Activated T-cell treated with anti-CD3 and anti-CD28 coated beads, Interleukin-2, amount 50 U/mL, for 1 hour (primary cell): Measurements from ENCODE around the gene HOXA11.

ENCODE experiments used
- DNase-seq: peaks from one replicate; pipeline ENCODE4 v3.0.0-alpha.2; 2020

Gene HOXA11

GRCh38 chr7:27179503-27180430, 5.3 kb downstream of the HOXA11 start:
- DNase-seq = peak; percentile 70

- DNase-seq = peak; percentile 14
These were observed 6.0 kb downstream of the HOXA11 start for GRCh38 chr7:27179030-27179429.

GRCh38 chr7:27178366-27178765, 6.7 kb downstream of the HOXA11 start:
- DNase-seq = no peak

- DNase-seq = no peak
These were observed 7.2 kb downstream of the HOXA11 start for GRCh38 chr7:27177795-27178320.

GRCh38 chr7:27176962-27177794, 7.9 kb downstream of the HOXA11 start:
- DNase-seq = peak; percentile 13

- no peak for DNase-seq
These were observed 8.5 kb downstream of the HOXA11 start for GRCh38 chr7:27176524-27176845.

- peak; percentile 18 for DNase-seq
These were observed 9.2 kb downstream of the HOXA11 start for GRCh38 chr7:27175626-27176523.

GRCh38 chr7:27174874-27175625, 10.0 kb downstream of the HOXA11 start:
- DNase-seq = no peak

- peak; percentile 39 for DNase-seq
These were observed 10.8 kb downstream of the HOXA11 start, which contains the start of gene HOXA10 for GRCh38 chr7:27173956-27174873. HOXA10 (minus strand) TSS chr7:27174320; CDS start chr7:27174306, 14 bp downstream.

- peak; percentile 61 for DNase-seq
These were observed 11.5 kb downstream of the HOXA11 start for GRCh38 chr7:27173511-27173955.

GRCh38 chr7:27172823-27173510, 12.1 kb downstream of the HOXA11 start:
- no peak for DNase-seq

- peak; percentile 28 for DNase-seq
These were observed 12.7 kb downstream of the HOXA11 start for GRCh38 chr7:27172315-27172774.

- peak; percentile 32 for DNase-seq
These were observed 13.3 kb downstream of the HOXA11 start for GRCh38 chr7:27171637-27172314.

GRCh38 chr7:27171325-27171636, 13.8 kb downstream of the HOXA11 start:
- DNase-seq = peak; percentile 25

GRCh38 chr7:27170426-27171324, 14.4 kb downstream of the HOXA11 start:
- no peak for DNase-seq

- DNase-seq = no peak
These were observed 15.2 kb downstream of the HOXA11 start for GRCh38 chr7:27169658-27170425.

- peak; percentile 49 for DNase-seq
These were observed 16.6 kb downstream of the HOXA11 start for GRCh38 chr7:27168265-27168947.
